Suppressor macrophage treated with lipopolysaccharide for 1 hour (primary cell): ENCODE data around the gene PSD4.

Experiments
- DNase-seq, 3 donors: peaks; one replicate each; pipeline ENCODE4 v3.0.0-alpha.2; 2020 to 2022

The PSD4 gene

DNA sequence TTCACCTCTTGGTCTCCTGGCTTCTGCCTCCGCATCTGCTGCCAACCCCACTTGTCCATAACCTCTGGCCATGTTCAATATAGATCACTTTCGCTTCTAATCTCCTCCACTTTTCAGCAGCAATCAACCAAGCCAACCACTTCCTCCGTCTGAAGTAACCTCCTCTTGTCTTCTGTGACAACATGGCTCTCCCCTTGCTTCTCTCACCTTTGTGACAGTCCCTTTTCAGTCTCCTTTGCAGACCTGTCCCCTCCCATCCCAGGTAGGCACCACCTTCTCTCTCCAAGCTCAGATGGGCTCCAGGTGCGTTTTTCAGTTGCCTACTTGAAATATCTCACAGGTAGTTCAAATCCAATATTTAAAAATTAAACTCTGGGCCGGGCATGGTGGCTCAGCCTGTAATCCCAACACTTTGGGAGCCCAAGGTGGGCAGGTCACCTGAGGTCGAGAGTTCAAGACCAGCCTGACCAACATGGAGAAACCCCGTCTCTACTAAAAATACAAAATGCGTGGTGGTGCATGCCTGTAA, 4.7 kb upstream of the PSD4 start:
- DNase-seq, result no peak

- peak; percentile 60 to 73 (median 65) for DNase-seq
These were observed 4.2 kb upstream of the PSD4 start for GRCh38 chr2:113169586-113169985.

DNA sequence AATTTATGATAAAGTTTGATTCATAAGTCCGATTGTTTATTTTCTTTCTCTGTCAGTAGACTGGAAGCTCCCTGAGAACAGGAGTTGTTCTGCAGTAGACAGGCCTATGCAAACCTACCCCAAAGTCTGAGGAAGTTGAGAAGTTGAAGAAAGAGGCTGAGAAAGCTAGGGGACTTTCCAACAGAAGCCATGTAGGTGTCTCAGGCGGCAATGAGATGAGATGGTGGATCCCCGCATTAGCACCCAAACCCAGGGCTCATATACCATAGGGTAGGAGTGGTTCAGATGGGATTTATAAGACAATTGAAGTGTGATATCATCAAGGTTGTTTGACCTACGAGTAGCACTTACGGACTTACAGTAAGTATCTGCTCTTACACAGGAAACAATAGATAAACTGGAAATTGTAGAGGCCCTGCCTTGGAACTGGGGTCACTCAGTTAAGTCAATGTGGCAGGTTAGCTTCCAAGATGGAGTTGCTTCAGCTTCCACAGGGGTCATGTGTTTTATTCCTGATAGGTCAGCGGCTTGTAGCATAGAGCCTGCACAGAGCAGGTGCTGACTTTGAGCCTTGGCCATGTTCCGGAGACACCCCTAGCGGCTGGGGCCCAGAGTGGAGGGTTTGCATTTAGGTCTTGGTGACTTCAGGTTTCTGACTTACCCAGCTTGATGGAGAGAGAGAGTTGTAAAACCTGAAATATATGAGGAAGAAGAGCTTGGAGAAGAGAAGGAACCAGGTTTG, 2.3 kb upstream of the PSD4 start:
- DNase-seq, result peak; percentile 55 to 64 (median 59)

DNA sequence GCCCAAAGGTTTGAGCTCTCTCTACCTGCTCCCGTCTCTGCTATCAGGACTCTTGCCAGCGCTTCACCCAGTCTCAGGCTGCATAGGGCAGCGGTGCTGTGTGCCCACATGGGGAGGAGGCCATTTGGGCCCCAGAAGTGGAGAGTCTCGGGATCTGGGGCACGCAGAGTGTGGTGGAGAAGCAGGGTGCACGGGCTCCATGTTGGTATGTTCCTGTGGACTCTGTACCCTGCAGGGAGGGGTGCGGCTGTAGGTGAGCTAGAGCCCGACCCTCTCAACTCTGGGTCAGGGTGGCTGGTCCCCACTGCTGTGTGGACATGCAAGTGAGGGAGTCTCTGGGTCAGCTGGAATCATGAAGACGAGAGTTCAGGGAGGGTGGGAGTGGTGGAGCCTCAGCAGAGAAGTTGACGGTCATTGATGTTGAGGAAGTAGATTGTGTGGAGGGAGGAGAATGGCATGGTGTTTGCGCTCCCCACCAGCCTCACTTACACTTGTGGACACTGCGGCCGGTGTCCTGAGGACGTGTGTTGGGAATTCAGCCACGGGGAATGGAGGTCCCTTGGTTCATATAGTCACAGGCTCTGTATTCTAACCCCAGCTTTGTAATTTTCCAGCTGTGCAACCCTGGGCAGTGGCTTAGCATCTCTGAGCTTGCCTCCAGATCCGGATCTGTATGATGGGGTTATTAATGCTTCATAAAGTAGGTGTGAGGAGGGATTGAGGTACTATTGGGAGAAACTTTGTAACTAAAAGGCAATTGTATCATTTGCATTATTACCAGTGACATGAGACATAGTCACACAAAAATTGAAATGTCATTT, 840 bp upstream of the PSD4 start:
- no peak for DNase-seq

DNA sequence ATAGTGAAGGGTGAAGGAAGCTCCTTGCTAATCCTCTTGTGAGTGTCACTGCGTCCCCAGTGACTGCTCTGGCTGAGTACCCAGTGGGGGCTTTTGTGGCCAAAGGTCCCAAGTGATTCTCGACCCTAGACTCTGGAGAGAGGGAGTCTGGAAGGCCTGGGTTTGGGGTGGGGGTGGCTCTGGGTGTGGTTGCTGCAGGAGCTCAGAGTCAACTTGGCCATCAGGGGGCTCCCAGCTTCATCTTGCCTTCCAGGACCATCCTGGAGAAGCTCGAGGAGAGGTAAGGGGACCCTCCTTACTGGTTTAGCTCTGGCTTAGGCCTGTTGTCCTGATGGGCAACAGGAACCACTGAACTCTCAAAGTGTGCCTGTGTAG, 592 bp downstream of the PSD4 start:
- DNase-seq, result peak in 1 of 3 donors; percentile 16

- peak in 2 of 3 donors; percentile 28 to 29 for DNase-seq
These were observed 1.4 kb downstream of the PSD4 start for GRCh38 chr2:113175042-113175628.

DNA sequence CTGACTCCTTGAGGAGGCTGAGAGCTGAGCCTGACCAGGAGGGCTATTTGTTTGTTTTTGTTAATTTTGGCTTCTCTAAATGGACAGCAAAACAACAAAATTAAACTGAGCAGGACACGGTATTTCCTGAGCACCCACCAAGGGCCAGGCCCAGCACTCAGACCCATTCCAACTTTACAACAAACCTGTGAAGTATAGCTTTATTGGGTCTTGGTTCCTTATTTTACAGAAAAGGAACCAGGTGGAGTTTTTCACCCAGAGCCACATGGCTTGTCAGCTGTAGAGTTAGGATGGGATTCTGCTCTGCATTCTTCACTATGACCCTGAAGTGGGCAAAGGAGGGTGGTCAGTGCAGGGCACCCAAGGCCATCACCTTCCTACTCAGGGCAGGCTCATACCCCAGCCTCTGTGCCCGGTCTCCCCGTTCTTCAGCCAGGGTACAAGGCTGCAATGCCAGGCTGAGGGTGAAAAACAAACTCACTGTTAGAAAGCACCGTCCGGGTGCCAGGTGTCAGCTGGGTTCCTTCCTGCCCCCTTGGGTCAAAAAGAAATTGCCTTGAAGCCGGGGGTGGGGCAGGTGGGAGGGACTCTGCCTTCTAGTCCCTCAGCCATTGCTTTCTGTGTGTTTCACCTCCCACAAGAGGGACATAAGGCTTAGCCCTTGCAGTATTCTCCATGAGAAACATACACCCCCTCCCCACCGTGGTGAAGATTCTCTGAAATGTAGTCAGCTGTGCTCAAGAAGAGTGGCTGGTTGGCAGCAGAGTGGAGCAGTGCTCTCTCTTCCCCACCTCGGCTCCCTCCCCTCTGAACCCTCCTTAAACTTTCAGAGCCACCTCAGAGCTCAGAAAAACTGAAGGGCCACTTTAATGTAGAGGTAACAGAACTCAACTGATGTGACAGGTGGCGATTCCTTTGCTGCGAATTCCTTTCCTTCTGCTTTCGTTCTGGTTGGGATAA, 2.2 kb downstream of the PSD4 start:
- DNase-seq, result no peak

DNA sequence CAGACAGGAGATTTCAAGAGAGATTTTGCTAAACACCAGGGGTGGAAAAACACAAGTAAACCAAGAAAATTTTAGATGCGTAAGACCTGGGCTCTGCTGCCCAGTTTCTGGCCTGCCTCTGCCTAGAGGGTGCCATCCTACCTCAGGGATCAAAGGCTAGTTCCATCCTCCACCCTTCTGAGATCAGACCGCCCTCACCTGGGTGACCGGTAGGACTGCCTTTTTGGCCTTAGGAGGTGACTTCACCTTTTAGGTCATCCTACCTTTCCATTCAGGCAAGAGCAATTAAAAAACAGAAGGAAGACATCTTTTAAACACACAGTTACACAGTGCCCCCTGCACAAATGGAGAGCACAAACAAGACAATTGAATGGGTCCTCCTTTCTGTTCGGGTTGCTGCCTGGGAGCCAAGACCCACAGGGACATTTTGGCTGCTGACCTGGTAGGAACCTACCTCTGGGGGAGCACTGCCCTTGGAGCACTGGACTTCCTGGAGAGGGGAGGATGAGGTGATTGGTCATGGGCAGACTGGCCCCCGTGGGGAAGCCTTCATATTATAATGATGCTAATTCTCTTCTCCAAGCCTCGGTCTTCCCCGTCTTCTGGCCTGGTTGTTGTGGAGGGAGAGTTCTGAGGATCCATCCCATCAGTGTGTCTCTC, 3.1 kb downstream of the PSD4 start:
- DNase-seq, result no peak

DNA sequence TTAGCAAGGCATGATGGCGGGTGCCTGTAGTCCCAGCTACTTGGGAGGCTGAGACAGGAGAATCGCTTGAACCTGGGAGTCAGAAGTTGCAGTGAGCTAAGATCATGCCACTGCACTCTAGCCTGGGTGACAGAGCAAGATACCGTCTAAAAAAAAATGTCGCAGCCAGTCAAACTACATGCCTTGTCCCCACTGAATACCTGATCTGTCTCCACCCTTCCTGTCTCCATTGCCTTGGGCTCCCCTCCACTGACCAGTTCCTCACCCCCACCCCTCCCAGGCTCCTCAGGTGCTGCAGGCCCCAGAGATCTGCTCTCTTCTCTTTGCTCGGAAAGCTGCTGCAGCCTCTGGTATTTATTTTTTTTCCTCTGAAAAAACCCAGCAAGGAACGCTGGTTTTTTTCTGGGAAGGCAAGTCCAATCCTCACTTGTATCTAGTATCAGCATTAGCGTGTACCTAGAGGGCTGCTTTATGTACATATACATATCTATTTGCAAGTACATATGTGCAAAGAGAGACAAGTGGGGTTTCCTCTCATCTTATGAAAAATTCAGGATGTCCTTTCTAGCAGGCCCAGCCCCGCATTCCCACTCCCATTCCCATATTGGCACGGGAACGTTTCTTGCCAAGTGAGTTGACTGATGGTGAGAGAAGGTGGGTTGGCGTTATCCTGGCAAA, 4.4 kb downstream of the PSD4 start:
- no peak for DNase-seq

DNA sequence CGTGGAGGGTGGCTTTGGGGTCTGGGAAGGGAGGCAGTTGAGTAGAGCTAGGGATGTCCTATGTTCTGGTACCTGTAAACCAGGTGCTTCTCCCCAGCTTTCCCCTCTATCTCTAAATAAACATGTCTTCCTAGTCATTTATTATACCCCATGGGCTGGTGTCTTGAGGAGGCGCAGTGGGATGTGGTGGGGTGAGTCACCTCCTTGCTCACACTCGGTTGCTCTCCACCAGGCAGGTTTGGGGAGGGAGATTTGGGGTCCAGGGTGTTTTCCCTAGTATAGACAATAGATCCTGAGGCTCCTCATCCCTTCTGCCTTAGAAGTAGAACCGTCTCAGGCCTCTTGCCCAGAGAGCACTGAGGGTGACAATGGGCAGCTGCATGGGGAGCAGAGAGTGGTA, 5.1 kb downstream of the PSD4 start:
- no peak for DNase-seq

- DNase-seq, result no peak
These were observed 5.8 kb downstream of the PSD4 start for GRCh38 chr2:113179446-113180045.

DNA sequence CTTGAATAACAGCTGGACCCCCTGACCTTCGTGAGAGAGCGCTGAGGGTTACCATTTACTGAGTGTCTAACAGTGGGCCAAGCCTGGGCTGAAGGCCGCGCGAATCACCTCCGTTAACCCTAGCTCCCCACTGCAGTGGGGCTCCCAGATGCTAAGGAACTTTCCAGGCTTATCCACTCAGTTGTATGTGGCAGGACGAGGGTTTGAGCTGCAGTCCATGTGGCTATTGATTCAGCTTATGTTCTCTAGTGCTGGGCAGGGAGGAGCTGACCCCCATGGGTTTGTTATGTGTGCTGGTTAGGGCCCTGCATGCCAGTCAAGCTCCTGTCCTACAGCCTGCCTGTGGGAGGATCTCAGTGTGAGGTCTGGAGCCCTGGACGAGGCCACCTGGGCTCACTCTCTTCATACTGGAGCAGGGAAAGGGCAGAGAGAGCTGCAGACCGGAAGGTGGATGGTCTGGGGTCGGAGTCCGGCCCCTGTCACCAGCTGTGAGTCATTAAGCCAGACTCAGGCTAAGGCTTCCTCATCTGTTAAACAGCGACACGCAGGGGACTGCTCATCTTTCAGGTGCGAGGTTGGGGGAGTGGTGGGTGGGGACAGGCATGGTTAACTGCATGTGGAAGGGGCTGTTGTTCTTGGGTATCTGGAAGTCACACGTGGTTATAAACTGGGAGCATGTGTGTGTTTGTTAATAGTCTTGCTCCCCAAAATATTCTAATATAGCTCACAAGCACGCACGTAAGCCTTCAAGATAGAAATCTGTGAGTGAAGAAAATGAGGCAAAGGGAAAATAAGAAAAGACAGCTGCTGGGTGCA, 6.6 kb downstream of the PSD4 start:
- peak in 1 of 3 donors; percentile 28 for DNase-seq

DNA sequence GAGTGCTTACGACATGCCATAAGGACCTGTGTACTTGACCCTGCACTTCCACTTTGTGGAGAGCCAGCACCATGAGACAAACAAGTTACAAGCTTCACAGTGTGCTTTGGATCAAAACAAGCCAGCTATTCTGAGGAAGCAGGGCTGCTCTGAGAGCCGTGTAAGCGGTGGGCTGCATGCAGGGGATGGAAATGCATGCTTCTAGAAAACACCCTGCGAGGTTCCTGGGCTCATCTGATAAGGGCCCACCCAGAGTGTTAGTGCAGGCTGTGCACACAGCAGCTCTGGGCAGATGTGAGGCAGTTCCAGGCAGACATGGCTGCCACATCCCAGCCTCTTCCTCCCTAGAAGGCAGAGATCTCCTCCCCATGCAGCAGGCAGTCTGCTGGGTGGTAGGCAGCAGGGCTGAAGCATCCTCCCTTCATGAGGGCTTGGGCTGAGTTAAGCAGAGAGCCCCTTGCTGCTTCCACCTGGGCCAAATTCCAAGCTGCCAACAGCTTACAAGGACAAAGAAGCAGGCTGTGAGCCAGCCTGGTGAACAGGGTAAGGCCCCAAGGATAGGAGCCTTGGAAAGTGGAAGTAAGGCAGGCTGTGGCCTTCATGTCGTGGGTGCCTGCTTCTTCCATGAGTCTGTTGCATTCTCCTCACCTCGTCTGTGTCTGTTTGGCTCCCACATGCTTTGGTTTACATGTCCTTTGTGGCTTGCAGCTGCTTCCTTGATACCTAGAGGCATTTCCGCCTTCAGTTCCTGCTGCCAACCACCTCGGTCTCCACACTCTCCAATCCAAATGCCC, 7.7 kb downstream of the PSD4 start:
- peak; percentile 47 to 59 (median 48) for DNase-seq

DNA sequence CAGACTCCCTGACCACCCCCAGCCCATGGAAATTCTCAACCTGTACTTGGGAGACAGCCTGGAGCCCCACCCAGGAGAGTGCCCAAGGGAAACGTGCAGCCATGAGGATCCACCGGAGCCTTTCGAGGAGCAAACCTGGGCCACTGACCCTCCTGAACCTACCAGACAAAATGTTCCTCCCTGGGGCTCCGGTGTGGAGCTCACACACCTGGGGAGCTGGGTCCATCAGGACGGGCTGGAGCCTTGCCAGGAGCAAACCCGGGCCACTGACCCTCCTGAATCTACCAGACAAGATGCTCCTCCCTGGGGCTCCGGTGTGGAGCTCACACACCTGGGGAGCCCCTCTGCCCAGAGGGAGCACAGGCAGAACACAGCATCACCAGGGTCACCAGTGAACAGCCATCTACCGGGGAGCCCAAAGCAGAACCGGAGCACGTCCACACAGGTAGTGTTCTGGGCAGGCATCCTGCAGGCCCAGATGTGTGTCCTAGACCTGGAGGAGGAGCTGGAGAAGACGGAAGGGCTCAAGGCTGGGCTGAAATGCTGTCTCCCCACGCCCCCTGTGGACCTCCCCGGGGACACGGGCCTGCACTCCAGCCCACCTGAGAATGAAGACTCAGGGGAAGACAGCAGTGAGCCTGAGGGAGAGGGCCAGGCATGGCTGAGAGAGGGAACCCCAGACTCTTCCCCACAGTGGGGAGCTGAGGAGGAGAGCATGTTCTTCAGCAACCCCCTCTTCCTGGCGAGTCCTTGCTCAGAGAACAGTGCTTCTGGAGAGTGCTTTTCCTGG, 8.9 kb downstream of the PSD4 start:
- no peak for DNase-seq

GRCh38 chr2:113183264-113183663, 9.5 kb downstream of the PSD4 start:
- no peak for DNase-seq

DNA sequence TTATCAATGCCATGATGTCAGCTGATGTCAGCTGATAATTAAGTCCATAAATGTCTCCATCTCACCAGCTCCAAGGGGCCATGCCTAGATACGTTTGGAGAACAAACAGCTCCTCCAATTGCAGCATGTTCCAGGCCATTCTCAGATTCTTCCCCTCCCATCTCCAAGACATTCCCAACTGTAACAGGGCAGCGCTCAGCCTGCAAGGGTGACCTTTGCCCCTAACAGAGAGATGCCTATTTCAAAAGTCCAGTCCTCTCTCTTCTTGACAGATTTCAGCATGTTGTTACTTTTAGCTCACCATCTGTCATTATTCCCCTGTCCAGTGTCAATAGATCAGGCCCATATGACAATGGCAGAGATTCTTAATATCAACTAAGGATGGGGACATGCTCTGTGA, 9.9 kb downstream of the PSD4 start:
- DNase-seq, result no peak

DNA sequence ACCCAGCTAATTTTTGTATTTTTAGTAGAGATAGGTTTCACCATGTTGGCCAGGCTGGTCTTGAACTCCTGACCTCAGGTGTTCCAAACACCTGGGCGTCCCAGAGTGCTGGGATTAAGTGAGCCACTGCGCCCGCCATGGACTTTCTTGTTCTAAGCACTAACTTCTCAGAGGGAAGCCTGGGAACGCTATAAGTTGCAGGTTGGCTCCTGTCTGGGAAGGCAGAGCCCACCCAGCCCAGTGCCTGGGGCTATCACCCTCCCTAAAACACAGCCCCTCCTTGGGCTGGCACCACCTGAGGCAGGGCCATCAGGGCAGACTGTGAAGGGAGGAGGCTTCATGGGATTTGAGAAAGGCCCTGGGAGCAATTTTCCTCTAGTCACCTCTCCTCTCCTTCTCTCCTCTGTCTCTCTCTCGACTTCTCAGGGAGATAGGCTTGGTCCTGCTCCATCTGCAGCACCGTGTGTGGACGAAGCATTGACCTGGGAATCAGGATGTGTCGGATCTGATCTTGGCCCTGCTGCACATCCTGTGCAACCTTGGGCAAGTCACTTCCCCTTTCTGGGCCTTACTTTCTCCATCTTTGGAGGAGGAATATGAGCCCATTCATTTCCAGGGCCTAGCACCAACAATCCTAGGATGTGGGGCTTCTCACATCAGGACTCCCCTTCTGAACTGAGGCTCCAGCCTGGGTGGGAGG, 10.9 kb downstream of the PSD4 start:
- peak in 1 of 3 donors; percentile 20 for DNase-seq
